Activated naive CD4-positive, alpha-beta T cell treated with anti-CD3 and anti-CD28 coated beads, Interleukin-2, amount 10 ng/mL, durations not matched to agents 5 hours and 36 hours (primary cell): ENCODE measurements around the gene MAPK12. TPM values are rescaled to one million over a fixed set of nuclear protein-coding genes. Genes with fewer than 3 reads are reported as not detected.

Experiments used
- total RNA-seq, 2 experiments: library from RNA; stranded (reverse); gene quantifications; one replicate each; pipeline ENCODE4 v1.2.3, GENCODE V29; 2021

Gene MAPK12
- total RNA-seq, result 1 to 10 TPM; 3.2 to 3.3 TPM

DNA sequence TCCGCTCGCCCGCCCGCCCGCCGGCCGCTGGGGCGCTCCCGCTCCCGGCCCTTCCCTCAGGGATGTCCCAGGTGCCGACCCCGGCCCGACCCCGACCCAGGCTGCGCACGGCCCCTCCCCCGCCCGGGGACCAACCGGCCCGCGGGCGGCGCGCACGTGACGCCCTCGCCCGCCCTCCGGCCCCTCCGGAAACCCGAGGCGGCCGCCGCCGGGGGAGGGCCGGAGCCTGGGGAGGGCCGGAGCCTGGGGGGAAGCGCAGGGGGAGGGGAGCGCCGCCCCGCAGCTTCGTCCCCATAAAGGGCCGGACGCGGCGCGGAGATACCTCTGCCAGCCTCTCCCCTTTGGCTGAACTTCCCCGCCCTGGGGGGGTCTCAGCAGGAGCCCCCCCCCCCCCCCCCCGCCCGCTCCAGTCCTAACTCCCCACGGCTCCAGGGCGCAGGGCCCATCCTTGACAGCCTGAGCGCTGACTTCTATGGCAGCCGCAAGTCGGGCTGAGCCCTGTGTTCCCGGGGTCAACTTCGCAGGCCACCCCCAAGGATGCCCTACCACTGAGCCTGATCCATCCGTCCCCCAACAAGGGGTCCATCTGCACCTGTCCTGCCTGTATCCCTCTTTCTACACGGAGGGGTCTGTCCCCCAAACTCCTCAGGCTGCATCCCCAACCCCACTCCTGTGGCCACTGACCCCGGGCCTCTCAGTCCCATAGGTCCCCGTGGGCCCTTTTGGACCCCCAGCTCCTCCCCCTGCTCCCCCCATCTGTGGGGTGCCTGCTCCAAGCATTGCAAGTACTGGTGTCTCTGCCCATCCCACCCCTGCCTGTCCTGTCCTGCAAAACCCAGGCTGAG is at the start of gene MAPK12:
MAPK12 (minus strand) TSS at position 69 of the 845 bp plus-strand sequence. CDS start 174 bp downstream, outside the sequence.

DNA sequence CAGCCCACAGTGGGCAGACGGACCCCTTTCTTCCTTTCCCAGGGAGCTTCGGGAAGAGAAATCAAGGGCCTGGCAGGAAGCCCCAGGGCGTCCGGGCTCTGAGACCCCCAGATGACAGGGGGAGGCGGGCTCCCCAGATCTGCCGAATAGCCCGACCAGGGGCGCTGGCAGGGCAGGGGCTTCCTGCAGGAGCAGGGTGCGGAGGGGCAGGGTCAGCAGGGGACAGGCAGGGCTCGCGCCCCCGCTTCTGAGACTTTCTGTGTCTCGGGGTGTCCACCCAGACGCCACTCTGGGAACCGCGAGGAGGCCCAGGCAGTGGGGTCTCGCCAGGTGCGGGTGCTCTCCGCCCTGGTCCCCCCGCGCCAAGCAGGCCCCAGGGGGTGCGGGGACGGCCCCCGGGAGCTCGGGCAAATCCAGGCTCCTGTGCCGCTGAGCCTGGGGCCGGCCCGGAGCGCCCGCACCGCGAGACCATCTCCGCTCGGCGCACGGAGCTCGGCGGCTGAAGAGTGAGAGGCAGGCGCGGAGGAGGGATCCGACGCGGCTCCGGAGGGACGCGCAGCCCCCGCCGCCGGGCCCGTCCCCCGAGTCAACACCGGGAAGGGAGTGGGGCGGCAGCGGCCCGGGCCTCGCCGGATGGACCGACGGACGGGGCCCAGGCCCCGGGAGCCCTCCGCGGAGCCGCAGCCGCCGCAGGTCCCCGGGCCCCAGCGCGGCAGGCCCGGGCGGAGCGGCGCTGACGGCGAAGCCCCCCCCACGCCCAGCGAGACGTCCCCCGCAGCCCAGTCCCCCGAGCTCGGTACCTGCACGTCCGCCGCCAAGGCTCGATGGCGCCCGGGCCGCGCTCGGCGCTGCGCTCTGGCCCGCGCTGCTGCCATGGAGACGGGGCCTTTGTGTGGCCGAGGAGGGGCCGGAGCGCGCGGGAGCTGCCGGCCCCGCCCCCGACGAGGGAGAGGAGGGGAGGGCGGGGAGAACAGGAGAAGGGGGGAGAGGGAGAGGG is 45.6 kb upstream of the MAPK12 start, which contains the start of gene PLXNB2:
PLXNB2 (minus strand) TSS at position 894 of the 997 bp plus-strand sequence. CDS start 17,062 bp downstream, outside the sequence.

DNA sequence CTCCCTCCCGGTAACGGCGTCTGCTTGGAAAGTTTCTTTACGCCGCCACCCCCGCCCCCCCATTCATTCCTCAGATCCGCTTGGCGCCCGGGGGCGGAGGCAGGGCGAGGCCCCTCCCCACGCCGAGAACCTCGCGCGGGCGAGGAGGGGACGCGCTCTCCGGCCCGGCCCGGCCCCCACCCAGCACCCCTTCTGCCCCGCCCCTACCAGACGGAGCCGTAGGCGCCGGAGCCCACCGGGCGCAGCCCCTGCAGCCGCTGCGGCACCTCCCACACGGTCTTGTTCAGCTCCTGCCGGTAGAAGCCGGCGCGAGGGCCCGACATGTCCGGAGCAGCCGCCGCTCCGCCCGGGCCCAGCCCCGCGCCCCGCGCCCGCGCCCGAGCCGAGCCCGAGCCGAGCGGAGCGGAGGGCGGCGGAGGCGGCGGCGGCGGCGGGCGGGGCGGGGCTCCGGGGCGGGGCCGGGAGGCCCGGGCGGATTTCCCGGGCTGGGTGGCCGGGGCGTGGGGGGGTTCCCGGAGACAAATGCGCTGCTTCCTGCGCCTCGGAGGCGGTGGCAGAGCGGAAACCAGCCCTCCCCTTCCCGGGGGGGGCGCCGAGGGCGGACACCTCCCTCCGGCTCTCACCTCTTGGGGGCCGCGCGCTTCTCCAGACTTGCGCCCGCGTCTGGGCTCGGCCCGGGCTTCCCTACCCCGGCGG is 8.6 kb upstream of the MAPK12 start, which contains the start of gene MAPK11:
MAPK11 (minus strand) TSS at position 411 of the 696 bp plus-strand sequence; CDS start at position 323, 88 bp downstream.

DNA sequence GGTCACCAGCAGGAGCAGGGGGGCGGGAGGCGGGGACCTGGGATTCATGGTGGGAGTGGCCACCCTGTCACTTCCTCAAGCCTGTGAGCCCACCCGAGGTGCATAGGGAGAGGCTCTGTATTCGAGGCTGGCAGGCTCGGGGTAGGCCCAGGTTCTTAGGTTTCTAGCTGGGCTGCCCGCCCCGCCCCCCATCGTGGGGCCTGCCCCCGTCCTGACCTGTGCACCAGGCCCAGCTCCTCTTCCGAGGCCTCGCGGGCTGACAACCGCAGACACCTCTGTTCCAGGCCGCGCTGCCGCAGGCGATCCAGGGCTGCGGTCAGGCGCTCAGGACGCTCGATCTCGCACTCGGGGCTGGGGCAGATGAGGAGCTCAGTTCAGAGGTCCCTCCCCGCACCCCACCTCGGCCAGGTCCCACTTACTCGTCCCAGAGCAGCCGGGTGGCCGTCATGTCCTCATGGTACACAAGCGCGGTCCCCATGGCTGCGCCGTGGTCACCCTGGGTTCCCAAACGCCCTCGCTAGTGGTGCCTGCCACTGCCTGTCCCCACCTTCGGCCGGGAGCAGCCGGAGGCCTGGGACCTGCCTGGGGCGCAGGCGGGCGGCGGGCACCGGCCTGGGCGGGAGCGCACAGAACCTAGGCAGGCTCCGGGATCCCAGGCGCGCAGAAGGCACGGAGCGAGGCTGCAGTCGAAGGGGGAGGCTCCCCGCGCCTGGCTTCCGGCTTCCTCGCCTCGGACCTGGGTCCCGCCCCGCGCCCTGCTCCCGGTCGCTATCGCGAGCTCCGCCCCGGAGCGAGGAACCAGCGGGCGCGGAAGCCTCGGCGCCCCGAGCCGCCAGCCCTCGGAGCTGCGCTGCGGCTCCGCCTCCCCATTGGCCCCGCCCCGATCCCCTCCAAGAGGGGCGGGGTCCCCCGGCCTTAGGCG is 10.7 kb downstream of the MAPK12 start, which contains the start of gene HDAC10:
HDAC10 (minus strand) TSS at position 711 of the 922 bp plus-strand sequence; CDS start at position 478, 233 bp downstream.

DNA sequence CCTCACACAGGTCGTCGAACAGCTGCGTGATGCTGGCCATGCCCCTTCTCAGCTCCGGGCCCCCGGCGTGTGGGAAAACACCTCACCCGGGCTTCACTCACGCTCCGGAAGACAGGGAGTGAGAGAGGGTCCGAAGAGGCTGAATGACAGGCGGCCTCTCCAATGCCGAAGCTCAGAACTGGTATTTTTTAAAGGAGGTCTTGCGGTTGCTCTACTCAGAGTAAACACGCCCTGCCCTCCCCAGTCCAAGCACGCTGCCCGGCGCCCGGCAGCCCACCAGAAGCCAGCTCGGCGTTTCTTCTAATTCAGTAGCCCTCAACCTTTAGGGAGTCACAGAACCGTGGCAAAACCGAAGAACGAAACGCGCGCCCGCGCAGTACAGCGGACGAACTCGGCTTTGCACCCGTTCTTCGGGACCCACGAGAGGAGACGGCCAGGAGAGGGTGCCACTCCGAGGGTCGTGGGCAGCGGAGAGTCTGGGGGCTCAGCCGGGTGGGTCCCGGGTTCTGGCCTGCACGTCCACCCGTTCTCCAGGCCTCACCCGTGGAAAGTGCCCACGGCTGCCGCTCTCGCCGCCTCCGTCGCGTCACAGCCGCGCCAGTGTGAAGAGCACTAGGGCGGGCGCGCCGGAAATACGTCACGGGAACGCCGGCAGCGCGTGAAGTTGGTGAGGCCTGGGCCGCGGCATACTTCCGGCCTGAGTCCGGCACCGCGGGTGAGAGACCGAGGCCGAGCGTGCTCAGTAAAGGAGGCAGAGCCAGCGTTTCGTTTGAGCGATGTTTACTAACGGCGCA is 16.9 kb downstream of the MAPK12 start, which contains the start of gene TUBGCP6:
TUBGCP6 (minus strand) TSS at position 604 of the 794 bp plus-strand sequence; CDS start at position 40, 564 bp downstream.

Other genes starting within 250 kb of the MAPK12 start
- gene IL17REL, start 248.9 kb downstream of the MAPK12 start, total RNA-seq, result not detected
- not detected for gene TTLL8, start 203.4 kb downstream of the MAPK12 start, total RNA-seq
- gene MLC1, start 176.3 kb downstream of the MAPK12 start, total RNA-seq, result under 1 TPM; 0.43 to 0.68 TPM
- gene MOV10L1, start 171.7 kb downstream of the MAPK12 start, total RNA-seq, result not detected
- under 1 TPM; 0.20 to 0.22 TPM for gene PANX2, start 91.0 kb downstream of the MAPK12 start, total RNA-seq
- gene TRABD, start 75.8 kb downstream of the MAPK12 start, total RNA-seq, result 100 to 1,000 TPM; 115 to 118 TPM
- gene SELENOO, start 60.7 kb downstream of the MAPK12 start, total RNA-seq, result 10 to 100 TPM; 22.6 to 24.6 TPM
- gene TUBGCP6, start 16.7 kb downstream of the MAPK12 start, total RNA-seq, result 10 to 100 TPM; 58.8 to 62.5 TPM
- 10 to 100 TPM; 91.0 to 92.5 TPM for gene HDAC10, start 10.4 kb downstream of the MAPK12 start, total RNA-seq
- 10 to 100 TPM in 1 of 2 experiments, 1 to 10 TPM in 1; 8.9 to 11.4 TPM for gene MAPK11, start 8.7 kb upstream of the MAPK12 start, total RNA-seq
- 10 to 100 TPM; 16.1 to 16.4 TPM for gene PLXNB2, start 46.0 kb upstream of the MAPK12 start, total RNA-seq
- 1 to 10 TPM; 4.5 to 4.7 TPM for gene DENND6B, start 65.3 kb upstream of the MAPK12 start, total RNA-seq
- gene PPP6R2, start 81.6 kb upstream of the MAPK12 start, total RNA-seq, result 10 to 100 TPM; 54.5 to 60.9 TPM
- 100 to 1,000 TPM; 174 to 186 TPM for gene SBF1, start 213.4 kb upstream of the MAPK12 start, total RNA-seq
- 1 to 10 TPM; 4.6 to 6.1 TPM for gene ADM2, start 219.9 kb upstream of the MAPK12 start, total RNA-seq
- not detected for gene MIOX, start 225.2 kb upstream of the MAPK12 start, total RNA-seq
- gene LMF2, start 246.0 kb upstream of the MAPK12 start, total RNA-seq, result 100 to 1,000 TPM; 106 to 107 TPM
- gene NCAPH2, start 246.5 kb upstream of the MAPK12 start, total RNA-seq, result 10 to 100 TPM; 83.5 to 88.7 TPM